Stomach (tissue), 9 donors: ENCODE data around the gene SEC24C. TPM values are rescaled to one million over a fixed set of nuclear protein-coding genes. Genes with fewer than 3 reads are reported as not detected.
"Not testable (repeated sequence)": the region's sequence is repeated elsewhere in the genome, so short reads cannot be mapped to it uniquely, and the experiment has no call there.

Experiments used
- DNase-seq, 2 donors: peaks; one replicate each; pipeline versions ENCODE4 v3.0.0 to v3.0.0-alpha.2; 2013 to 2019
- H3K27ac ChIP-seq, 5 donors: fragments of 200-600 bp in 4 of 5; sonication (generic) in 4 of 5; one replicate each; pipeline ENCODE4 v1.5.1; 2013 to 2019; ENCODE audit warnings: mild to moderate bottlenecking in 1 of 5, moderate library complexity in 1 of 5
- H3K27me3 ChIP-seq, 3 donors: fragments of 200-600 bp; sonication (generic); one replicate each; pipeline ENCODE4 v1.5.1; 2017 to 2019; ENCODE audit warnings: mixed run types in 1 of 3
- H3K36me3 ChIP-seq, 4 donors: fragments of 200-600 bp; sonication (generic); 1 replicate in 3 of 4; 2 replicates in 1 of 4; pipeline ENCODE4 v1.5.1; 2016 to 2019
- H3K4me1 ChIP-seq, 4 donors: fragments of 200-600 bp; sonication (generic); one replicate each; pipeline ENCODE4 v1.5.1; 2016 to 2019
- H3K4me3 ChIP-seq, 4 donors: fragments of 200-600 bp; sonication (generic) in 3 of 4; one replicate each; pipeline ENCODE4 v1.5.1; 2016 to 2019; ENCODE audit warnings: mild to moderate bottlenecking in 1 of 4
- H3K9me3 ChIP-seq, 4 donors: fragments of 200-600 bp; sonication (generic); one replicate each; pipeline ENCODE4 v1.5.1; 2016 to 2019
- EP300 ChIP-seq: sonication (generic); formaldehyde crosslinking; IDR thresholded peaks from one replicate; pipeline ENCODE4 v1.6.1; 2017; ENCODE audit warnings: antibody characterized with exemption
- POLR2A ChIP-seq, 4 donors: fragments of 450-650 bp; IDR thresholded peaks; one replicate each; pipeline ENCODE4 v1.6.1; 2016; ENCODE audit warnings: antibody characterized with exemption in 4 of 4, control low read depth in 2 of 4, mild to moderate bottlenecking in 1 of 4, moderate library complexity in 1 of 4
- POLR2AphosphoS5 ChIP-seq, 3 donors: sonication (generic); formaldehyde crosslinking; IDR thresholded peaks; one replicate each; pipeline ENCODE4 v1.6.1; 2016; ENCODE audit warnings: antibody characterized with exemption in 3 of 3
- WGBS, 5 donors: extraction: QIAGEN DNeasy Blood & Tissue Kit in 3 of 5; methylation state at CpG; one replicate each; pipeline versions ENCODE4 v1.1.5 to v1.1.7; 2013 to 2018; 5-methylcytosine and 5-hydroxymethylcytosine counted together
- intact Hi-C: fragments of 100-400 bp; cut with DNase I; formaldehyde crosslinking; loops from one replicate; pipeline ENCODE4 v1.15.1; 2023; ENCODE audit warnings: low total_unique reads
- polyA plus RNA-seq, 3 donors: library from polyadenylated mRNA; stranded (reverse); fragments of 200-250 nt; gene quantifications; one replicate each; pipeline ENCODE4 v1.2.3, GENCODE V29; 2013
- total RNA-seq, 5 donors: library from RNA; depleted of rRNA; stranded (reverse); fragments of >200 nt; gene quantifications; one replicate each; pipeline versions ENCODE4 v1.1.0 to v1.2.3, GENCODE V29; 2014 to 2016
- TF ChIP-seq, protein P1 (sequence below), 7 experiments: fragments of 450-650 bp in 4 of 7; fragments of 200-600 bp in 3 of 7; sonication (generic) in 3 of 7; IDR thresholded peaks; one replicate each; pipeline ENCODE4 v1.5.1; 2016 to 2019; ENCODE audit warnings: antibody characterized with exemption in 7 of 7, control low read depth in 2 of 7, mild to moderate bottlenecking in 1 of 7
- donor health status: healthy with polysubstance abuse.
- donor health status: Bipolar disorder and iron deficiency.
- donor health status: healthy.

SEC24C gene
- total and polyA plus RNA-seq, 8 donors = 23.5 to 58.8 (median 40.6) TPM

GRCh38 chr10:73789659-73790055, 45.5 kb downstream of the SEC24C start:
- DNase-seq = no peak
- Histone ChIP-seq H3K36me3 (peaks cover 60 to 65% (median 62%) of the 10 kb centered on the region in 4 donors), H3K27me3 (no peaks in the 10 kb centered on the region), H3K9me3 (no peaks in the 10 kb centered on the region), H3K4me1 (peaks cover 26 to 39% (median 30%) of the 10 kb centered on the region in 4 donors), H3K27ac (no peak overlapping the region), H3K4me3 (no peak overlapping the region)
- TF ChIP-seq, protein P1, sequence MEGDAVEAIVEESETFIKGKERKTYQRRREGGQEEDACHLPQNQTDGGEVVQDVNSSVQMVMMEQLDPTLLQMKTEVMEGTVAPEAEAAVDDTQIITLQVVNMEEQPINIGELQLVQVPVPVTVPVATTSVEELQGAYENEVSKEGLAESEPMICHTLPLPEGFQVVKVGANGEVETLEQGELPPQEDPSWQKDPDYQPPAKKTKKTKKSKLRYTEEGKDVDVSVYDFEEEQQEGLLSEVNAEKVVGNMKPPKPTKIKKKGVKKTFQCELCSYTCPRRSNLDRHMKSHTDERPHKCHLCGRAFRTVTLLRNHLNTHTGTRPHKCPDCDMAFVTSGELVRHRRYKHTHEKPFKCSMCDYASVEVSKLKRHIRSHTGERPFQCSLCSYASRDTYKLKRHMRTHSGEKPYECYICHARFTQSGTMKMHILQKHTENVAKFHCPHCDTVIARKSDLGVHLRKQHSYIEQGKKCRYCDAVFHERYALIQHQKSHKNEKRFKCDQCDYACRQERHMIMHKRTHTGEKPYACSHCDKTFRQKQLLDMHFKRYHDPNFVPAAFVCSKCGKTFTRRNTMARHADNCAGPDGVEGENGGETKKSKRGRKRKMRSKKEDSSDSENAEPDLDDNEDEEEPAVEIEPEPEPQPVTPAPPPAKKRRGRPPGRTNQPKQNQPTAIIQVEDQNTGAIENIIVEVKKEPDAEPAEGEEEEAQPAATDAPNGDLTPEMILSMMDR (IDR thresholded peaks at IDR 0.05) = no peak
- TF ChIP-seq POLR2AphosphoS5 (IDR thresholded peaks at IDR 0.05) (no peak), POLR2A (IDR thresholded peaks at IDR 0.05) (no peak), EP300 (no peak)
- intact Hi-C loops = no loop called here
- WGBS, 5 donors = 84 to 94% (median 89%) methylated on average over 10 of the region's 10 CpGs

DNA sequence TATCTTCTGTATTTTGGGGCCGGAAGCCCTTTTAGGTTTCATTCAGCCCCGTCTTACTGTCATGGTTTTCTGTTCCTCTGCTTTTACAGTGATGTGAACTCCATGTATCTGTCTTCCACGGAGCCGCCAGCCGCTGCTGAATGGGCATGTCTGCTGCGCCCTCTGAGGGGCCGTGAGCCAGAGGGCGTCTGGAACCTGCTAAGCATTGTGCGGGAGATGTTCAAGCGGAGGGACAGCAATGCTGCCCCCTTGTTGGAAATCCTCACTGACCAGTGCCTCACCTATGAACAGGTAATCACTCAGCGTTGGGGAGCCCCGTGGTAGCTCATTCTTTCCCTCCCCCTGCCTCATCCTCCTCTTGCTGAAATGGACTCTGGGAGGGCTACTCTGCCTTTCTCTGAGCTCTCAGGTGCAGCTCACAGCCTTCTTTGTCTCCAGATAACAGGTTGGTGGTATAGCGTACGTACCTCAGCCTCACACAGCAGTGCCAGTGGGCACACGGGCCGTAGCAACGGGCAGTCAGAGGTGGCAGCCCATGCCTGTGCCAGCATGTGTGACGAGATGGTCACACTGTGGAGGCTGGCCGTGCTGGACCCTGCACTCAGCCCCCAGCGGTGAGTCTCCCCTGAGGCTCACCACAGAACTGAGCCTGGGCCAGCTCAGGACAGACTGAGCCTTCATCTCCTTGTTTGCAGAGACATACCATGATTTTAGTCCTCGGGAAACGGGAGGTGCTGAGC, 46.9 kb downstream of the SEC24C start:
- no peak for DNase-seq
- H3K27me3 ChIP-seq = no peaks in the 10 kb centered on the region

GRCh38 chr10:73791871-73792400, 47.8 kb downstream of the SEC24C start:
- H3K4me3 ChIP-seq = no peak overlapping the region
- 93 to 96% (median 94%) methylated on average over 17 to 26 of the region's 26 CpGs for WGBS, 5 donors
- TF ChIP-seq POLR2A (IDR thresholded peaks at IDR 0.05) (no peak), POLR2AphosphoS5 (IDR thresholded peaks at IDR 0.05) (no peak)
- H3K27me3 ChIP-seq = no peaks in the 10 kb centered on the region
- peaks cover 13 to 25% (median 18%) of the 10 kb centered on the region in 4 donors for H3K4me1 ChIP-seq
- H3K27ac ChIP-seq = no peak overlapping the region
- DNase-seq = no peak
- intact Hi-C loops = no loop called here
- H3K36me3 ChIP-seq = peaks cover 81 to 88% (median 85%) of the 10 kb centered on the region in 4 donors
- H3K9me3 ChIP-seq = no peaks in the 10 kb centered on the region

More for the DNA sequence above, 46.9 kb downstream of the SEC24C start:
- 91 to 95% (median 94%) methylated on average over 16 to 22 of the region's 22 CpGs for WGBS, 5 donors
- TF ChIP-seq POLR2AphosphoS5 (IDR thresholded peaks at IDR 0.05) (no peak), POLR2A (IDR thresholded peaks at IDR 0.05) (no peak), EP300 (no peak)
- TF ChIP-seq, protein P1 (IDR thresholded peaks at IDR 0.05) = no peak
- intact Hi-C loops = no loop called here
- Histone ChIP-seq H3K27ac (no peak overlapping the region), H3K9me3 (no peaks in the 10 kb centered on the region), H3K4me1 (peaks cover 22 to 34% (median 25%) of the 10 kb centered on the region in 4 donors), H3K4me3 (no peak overlapping the region), H3K36me3 (peaks cover 72 to 79% (median 76%) of the 10 kb centered on the region in 4 donors)

GRCh38 chr10:73793456-73793855, 49.3 kb downstream of the SEC24C start:
- 86 to 99% (median 93%) methylated on average over 5 of the region's 5 CpGs for WGBS, 5 donors
- Histone ChIP-seq H3K9me3 (no peaks in the 10 kb centered on the region), H3K4me3 (no peak overlapping the region), H3K36me3 (peaks cover 94 to 100% (median 99%) of the 10 kb centered on the region in 4 donors), H3K4me1 (peaks cover 0 to 10% (median 4%) of the 10 kb centered on the region in 4 donors), H3K27me3 (no peaks in the 10 kb centered on the region), H3K27ac (no peak overlapping the region)
- TF ChIP-seq POLR2AphosphoS5 (IDR thresholded peaks at IDR 0.05) (no peak), EP300 (no peak), POLR2A (IDR thresholded peaks at IDR 0.05) (no peak)
- TF ChIP-seq, protein P1 (IDR thresholded peaks at IDR 0.05) = no peak
- no peak for DNase-seq
- intact Hi-C loops = no loop called here

- H3K27ac ChIP-seq, H3K4me3 ChIP-seq, DNase-seq, H3K9me3 ChIP-seq, H3K27me3 ChIP-seq, intact Hi-C loops, H3K4me1 ChIP-seq: not testable (repeated sequence)
- H3K36me3 ChIP-seq = peaks cover 92 to 100% (median 100%) of the 10 kb centered on the region in 4 donors
- WGBS, 5 donors = 92 to 97% (median 94%) methylated on average over 10 of the region's 10 CpGs
Observed at GRCh38 chr10:73795491-73795890, 51.3 kb downstream of the SEC24C start.

DNA sequence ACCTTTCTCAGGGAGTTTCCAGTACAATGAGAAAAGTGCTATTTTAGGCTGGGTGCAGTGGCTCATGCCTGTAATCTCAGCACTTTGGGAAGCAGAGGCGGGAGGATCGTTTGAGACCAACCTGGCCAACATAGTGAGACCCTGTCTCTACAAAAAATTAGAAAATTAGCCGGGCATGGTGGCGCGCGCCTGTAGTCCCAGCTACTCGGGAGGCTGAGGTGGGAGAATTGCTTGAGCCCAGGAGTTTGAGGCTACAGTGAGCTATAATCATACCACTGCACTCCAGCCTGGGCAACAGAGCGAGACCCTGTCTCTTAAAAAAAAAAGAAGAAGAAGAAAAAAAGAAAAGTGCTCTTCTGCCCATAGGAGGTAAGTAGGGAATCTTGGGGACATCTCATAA, 51.9 kb downstream of the SEC24C start:
- DNase-seq, H3K4me3 ChIP-seq, H3K9me3 ChIP-seq, H3K27me3 ChIP-seq, H3K27ac ChIP-seq, intact Hi-C loops, H3K4me1 ChIP-seq: not testable (repeated sequence)
- peaks cover 92 to 100% (median 100%) of the 10 kb centered on the region in 4 donors for H3K36me3 ChIP-seq
- WGBS, 5 donors = 92 to 98% (median 96%) methylated on average over 8 of the region's 8 CpGs
